Activated CD8-positive, alpha-beta memory T cell treated with anti-CD3 and anti-CD28 coated beads for 48 hours (primary cell): Measurements from ENCODE around the gene UPK1B.
A peak's percentile ranks its signal among the peaks of the same experiment; 100 is the strongest.
"Not testable (repeated sequence)": the region's sequence is repeated elsewhere in the genome, so short reads cannot be mapped to it uniquely, and the experiment has no call there.

Experiments used
- DNase-seq, 3 experiments: peaks; one replicate each; pipeline ENCODE4 v3.0.0-alpha.2; 2020; ENCODE audit warnings: low read depth in 2 of 3, low spot score in 2 of 3

Gene UPK1B

DNA sequence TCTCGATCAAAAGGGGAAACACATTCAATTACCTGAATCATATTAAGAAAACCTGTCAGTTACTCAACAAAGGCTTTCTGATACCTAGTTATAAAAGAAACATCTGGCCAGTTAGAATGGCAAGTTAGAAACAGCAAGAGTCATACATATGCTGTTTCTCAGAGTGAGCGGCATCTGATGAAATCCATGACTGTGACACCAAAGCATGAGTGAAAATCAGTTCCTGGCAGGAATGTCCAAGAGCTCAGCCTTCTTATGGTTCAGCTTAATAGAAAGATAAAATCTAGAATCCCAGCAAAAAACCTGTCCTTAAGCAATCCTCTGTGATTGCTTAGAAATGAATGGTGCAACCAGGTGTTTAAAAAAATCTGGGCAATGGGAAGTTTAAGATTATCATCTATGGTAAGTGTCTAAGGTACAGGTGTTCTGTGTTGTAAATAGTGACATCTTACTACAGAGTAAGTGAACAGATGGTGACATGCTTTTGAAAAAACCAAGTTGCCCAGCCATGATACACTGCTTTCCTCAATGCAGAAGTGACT lies 48.5 kb downstream of the UPK1B start:
- no peak for DNase-seq

DNA sequence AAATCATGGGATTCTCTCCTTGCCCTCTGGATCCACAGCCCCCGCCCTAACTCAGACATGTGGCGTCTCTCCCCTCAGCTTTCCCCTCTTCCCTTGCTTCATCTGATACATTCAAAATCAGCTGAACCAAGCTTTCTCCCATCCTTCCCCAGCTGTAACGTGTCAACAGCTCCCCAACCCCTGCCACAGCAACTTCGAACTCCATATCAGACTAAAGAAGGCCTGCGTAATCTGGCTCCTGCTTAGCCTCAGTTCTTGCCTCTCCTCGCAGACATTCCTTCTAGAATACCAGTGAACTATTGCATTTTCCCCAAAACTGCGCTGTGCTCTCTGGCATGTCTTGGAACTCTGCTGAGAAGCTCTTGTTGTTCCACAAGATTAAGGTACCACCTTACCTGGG lies 49.0 kb downstream of the UPK1B start:
- no peak for DNase-seq

DNA sequence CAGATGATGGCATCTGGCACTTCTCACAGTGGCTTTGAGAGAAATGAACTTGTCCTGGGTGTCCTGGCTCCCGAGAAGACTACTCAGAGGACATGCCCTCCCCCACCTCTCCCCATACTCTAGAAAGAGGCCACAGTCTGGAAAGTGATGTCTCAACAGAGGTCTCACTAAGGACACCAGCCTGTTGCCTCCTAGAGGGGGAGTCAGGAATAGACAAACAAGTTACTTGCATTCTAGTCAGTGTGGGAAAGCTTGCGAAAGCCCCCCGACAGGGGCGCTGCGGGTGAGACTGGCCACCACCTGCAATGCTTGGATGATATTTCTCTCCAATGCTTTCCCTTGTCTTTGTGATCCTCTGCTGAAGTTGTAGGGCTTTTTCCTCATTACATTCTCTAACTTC lies 50.1 kb downstream of the UPK1B start:
- no peak for DNase-seq

DNA sequence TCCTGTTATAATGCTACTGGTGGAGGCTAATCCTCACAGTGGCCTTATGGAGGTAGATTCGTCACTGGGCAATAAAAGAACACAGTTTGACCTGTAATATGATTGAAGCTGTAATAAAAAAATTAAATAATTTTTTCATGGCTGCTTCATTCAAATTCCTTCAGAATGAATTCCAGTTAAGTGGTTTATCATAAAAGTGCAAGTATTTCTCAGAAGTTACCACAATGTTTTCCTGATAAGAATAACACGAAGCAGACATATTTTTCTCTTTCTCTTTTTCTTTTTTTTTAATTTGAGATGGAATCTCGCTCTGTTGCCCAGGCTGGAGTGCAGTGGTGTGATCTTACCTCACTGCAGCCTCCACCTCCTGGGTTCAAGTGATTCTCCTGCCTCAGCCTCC lies 51.7 kb downstream of the UPK1B start:
- DNase-seq, result no peak

DNA sequence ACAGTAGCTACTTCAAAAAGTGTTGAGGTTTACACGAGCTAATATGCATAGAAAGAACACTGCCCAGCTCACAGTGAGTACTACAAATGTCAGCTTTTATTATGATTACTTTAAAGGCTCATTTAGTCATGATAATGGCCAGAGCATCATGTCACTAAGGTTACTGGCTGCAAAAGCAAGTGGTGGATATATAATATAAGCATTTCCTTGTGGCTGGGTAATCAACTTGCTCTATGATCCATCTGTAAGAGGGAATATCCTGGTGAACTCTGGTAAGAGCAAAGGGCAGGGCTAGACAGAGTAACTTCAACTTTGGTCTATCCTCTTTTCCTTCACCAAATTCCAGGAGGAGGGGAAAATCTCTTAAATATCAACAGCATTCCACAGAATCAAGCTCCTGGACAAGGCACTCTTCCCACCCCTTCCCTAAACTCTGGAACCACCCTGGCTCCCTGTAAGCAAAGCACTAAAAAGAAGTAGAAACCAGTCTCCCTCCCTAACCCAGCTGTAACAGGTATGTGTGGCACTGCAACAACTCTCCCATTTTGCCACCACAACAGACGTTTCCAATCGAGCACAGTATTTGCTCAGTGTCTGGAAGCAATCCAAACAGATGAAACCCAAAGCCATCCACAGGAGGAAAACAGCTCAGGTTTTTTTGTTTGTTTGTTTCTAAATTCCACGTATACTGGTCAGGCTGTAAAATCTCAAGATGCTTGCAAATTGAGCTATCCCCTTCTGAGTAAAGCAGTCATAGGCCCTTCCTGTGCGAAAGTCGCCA lies 53.9 kb downstream of the UPK1B start:
- DNase-seq, result no peak

DNA sequence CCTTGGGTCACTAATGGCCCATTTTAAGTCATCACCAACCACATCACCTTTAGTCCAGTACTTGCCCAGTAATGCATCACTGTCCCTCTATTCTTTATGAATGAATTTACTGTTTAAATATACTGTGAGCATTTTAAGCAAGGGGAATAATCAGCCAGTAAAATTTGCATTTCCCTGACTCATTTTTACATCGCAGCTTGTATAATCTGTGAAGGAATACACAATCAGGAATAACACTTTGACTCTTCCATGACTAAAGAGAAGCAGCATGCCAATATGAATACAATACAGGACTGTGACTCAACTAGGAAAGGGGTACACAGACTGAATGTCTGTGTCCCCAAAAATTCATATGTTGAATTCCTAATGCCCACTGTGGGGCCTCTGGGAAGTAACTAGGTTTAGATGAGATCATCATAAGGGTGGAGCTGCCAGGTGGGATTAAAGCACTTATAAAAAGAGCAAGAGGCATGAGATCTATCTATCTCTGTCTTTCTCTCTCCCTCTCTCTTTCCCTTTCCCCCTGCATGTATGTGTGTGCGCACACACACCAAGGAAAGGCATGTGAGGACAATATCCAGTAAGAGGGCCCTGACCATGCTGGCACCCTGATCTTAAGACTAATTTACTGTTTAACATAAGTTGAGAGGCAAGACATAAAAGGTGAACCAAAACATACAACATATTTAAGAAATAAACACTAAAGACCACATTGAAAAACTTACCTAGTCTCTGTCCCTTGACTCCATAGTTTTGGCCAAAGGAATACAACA lies 55.2 kb downstream of the UPK1B start:
- no peak for DNase-seq

DNA sequence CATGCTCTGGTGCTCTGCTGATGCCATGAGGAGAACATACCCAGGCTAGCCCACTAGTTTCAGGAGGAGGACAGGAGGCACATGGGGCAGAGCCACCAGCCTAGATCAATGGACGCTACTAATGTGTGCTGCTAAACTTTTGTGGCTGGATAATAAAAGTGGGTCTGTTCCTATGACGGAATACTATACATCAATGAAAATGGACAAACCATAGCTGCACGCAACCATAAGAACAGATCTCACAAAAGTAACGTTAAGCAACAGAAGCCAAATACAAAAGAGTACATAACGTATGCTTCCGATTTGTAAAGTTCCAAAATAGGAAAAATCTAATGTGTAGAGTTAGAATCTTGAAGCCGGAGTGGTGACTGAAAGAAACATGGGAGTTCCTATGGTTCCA lies 55.8 kb downstream of the UPK1B start:
- DNase-seq, result no peak

DNA sequence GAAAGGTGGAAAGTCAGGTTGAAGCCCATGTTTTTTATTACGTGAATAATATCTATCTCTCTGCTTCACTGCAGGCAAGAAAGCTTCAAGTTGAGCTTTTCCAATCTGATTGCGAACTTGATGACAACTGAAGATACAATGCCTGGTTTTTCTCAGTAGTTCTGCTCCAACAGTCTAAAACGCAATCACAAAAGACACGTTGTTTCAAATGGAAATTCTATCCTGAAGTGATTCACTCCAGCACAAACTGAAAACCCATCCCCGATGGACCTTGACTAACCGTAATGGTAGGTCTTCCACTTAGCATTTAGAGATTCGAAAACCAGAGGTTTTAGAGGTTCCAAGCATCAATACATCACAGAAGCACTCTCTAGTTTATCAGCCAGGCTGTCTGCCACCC lies 56.7 kb downstream of the UPK1B start:
- no peak for DNase-seq

DNA sequence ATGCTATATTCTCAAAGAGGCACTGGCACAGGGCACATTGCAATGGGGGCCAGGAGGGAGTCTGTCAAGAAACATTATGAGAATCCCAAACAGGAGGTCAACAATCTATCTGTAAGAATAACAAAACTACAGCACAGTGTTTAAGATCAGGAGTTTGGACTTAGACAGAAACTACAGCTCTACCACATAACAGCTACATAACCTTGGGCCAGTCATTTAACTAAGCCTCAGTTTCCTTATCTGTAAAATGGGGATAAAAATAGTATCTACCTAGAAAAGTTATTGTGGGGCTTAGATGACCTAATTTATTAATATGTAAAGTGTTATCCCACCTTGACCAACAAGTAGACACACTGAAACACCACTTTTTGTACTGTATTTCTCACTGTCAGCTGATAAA lies 57.3 kb downstream of the UPK1B start:
- DNase-seq, result no peak

DNA sequence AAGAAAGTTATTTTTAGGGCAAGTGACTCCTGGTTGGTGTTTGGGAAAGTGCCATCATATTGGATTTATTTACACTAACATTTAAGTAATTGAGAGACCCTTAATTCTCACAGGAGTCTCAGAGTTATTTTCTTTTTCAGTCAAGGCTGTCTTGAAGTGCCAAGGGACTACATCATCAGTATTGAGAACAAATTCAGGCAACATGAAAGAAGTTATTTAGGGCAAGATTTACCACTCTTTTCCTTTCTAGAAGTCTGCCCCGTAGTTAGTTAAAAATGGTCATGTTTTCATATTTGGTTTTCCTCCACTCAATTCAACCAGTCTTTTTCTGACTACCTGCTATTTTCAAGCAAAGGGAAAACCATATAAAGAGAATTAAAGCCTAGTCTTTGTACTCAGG lies 61.2 kb downstream of the UPK1B start:
- no peak for DNase-seq

DNA sequence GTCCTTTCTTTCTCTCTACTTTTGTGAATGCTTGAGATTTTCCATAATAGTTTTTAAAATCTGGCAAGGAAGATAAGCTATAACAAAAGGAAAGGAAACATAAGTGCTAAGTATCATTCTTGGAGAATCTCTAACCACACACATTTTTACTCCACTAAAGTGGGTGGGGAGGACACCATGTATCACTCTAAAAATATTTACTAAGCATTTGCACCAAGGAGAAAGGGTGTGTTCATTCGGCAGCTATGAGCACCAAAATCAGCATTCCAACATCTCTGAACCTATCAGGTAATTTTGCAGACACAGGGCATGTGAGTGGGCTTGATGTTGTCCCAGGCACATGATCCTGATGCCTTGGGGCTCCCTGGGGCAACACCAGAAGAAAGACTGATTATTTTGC lies 61.8 kb downstream of the UPK1B start:
- no peak for DNase-seq

DNA sequence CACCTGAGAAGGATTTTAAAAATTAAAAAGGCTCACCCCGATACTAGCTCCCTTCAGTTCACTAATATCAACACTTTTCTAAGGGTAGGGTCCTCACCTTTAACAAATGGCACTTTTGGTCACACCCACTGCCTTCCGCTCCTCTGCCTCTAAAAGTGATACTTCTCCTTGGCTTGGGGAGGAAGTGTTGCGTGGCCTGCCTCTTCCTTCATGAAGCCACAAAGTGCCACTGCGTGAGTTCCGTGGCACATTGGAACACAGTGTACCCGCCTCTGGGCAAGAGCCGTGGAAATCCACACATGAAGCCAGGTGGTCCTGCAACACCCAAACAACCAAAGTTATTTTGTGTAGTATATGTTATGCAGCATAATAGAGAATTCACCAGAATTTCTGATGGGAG lies 63.4 kb downstream of the UPK1B start:
- DNase-seq, result no peak

DNA sequence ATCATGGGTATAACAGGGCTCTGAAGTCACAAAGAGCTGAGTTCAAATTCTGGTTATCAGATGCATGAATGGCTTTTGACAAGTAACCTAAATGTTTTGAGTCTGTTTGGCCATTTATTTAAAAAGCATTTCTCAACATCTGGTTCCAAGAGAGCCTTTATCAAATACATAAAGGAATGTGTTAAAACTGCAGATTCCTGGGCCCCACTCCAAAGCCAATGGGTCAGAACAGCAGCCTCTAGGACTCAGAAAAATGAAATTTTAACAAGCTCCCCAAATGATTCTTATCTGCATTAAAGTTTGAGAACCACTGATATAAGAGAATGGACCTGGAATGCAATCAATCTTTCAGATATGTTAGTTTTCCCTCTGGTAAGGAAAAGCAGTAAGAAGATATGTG lies 63.9 kb downstream of the UPK1B start:
- no peak for DNase-seq

DNA sequence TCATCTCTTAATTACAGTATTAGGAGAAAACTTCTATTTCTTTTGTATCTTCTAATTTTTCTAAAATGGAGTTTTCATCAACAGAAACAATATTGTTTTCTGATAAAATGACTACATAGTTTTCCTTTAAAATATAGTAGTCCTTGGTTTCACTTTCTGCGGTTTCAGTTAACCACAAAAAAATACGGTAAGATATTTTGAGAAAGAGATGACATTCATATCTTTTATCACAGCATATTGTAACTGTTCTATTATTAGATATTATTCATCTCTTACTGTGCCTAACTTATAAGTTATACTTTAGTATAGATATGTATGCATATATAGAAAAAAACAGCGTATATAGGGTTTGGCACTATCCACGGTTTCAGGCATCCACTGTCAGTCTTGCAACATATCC lies 65.0 kb downstream of the UPK1B start:
- DNase-seq, result no peak

DNA sequence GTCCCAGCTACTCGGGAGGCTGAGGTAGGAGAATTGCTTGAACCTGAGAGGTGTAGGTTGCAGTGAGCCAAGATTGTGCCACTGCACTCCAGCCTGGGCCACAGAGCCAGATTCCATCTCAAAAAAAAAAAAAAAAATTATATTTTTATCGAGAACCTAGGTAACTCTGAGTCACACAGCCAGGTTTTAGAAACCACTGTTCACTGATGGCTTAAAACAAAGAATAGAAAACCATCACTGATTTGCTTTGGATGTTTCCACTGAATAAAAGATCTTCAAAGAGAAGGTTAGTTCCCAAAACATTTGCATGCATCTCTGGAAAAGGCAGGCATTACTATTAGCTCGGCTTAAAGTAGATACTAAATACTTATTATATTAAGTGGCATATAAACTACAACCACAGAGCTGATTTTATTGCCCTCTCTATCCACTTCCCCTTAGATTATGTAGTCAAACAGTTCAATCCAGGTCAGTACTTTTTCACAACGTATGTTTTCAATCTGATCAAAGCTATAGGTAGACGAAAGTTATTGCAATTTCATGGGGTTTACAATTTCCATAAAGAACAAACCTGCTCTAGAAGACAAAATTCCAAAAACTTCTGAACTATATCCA lies 65.9 kb downstream of the UPK1B start:
- no peak for DNase-seq

DNA sequence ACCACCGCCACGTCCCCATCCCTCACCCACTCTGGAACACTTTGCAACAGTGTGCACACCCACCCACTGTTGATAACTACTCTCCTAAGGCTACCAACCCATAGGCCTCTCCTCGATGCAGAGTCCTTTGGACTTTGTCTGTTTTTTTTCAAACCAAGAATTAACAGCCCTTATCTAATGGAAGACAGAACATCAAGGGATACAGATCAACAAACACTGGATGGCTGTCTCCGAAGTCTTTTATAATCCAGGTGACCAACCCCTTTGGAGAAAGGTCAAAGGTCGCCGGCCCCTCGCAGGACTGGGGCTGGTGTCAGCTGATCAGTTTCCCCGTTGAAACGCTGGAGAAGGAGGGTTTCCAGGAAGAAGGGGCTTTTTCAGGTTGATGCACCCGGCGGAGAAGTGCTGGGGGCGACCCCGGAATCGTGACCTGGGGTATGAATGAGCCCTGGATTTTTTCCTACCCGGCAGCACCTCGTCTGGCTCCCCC lies 66.7 kb downstream of the UPK1B start:
- DNase-seq, result no peak

DNA sequence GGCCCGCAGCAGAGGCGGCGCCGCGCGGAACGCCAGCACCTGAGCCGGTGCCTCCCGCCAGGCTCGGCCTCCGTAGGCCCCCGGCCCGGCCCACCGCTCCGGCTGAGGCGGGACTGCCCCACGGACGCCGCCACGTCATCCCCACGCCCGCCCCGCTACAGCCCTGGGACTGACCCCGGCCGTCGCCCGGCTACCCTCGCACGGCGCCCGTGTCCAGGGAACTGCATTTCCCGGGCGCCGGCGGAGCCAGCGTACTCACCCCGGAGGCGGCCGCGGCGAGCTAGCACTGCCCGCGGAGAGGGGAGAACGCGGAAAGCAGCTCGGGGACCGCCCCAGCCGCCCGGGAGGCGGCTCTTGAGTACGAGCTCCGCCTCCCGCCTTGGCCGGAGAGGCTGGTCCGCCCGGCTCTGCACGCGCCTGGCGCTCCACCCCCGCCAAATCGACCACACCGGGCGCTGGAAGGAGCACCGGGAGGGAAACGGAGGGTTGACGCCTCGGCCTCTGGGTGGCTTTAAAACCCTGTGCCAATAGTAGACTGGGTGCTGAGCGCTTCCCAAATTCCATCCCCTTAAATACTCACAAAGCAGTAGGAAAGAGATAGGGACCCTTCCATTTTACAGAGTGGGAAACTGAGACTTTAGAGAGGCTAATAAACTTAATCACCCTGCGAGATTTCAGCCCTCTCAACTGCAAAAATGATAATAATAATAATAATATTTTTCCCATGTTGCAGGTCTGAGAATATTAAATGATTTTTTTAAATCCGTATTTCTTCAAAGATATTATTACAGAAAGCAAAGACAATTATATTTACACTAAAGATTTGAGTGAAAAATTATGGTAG lies 67.4 kb downstream of the UPK1B start, which contains the start of gene B4GALT4:
B4GALT4 (minus strand) TSS at position 288 of the 844 bp plus-strand sequence. CDS start 10,779 bp downstream, outside the sequence.
- DNase-seq, result peak; percentile 35 to 67 (median 46)

DNA sequence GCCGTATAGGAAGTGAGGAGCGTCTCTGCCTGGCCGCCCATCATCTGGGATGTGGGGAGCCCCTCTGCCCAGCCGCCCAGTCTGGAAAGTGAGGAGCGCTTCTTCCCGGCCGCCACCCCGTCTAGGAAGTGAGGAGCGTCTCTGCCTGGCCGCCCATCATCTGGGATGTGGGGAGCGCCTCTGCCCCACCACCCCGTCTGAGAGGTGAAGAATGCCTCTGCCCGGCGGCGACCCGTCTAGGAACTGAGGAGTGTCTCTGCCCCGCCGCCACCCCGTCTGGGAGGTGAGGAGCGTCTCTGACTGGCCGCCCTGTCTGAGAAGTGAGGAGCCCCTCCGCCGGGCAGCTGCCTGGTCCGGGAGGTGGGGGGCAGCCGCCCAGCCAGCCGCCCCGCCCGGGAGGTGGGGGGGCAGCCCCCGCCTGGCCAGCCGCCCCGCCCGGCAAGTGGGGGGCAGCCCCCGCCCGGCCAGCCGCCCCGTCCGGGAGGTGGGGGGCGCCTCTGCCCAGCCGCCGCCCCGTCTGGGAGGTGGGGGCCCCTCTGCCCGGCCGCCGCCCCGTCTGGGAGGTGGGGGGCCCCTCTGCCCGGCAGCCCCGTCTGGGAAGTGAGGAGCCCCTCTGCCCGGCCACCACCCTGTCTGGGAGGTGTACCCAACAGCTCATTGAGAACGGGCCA lies 69.1 kb downstream of the UPK1B start:
- DNase-seq, result not testable (repeated sequence)

DNA sequence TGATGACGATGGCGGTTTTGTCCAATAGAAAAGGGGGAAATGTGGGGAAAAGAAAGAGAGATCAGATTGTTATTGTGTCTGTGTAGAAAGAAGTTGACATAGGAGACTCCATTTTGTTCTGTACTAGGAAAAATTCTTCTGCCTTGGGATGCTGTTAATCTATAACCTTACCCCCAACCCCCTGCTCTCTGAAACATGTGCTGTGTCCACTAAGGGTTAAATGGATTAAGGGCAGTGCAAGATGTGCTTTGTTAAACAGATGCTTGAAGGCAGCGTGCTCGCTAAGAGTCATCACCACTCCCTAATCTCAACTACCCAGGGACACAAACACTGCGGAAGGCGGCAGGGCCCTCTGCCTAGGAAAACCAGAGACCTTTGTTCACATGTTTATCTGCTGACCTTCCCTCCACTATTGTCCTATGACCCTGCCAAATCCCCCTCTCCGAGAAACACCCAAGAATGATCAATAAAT lies 69.7 kb downstream of the UPK1B start:
- DNase-seq, result not testable (repeated sequence)

DNA sequence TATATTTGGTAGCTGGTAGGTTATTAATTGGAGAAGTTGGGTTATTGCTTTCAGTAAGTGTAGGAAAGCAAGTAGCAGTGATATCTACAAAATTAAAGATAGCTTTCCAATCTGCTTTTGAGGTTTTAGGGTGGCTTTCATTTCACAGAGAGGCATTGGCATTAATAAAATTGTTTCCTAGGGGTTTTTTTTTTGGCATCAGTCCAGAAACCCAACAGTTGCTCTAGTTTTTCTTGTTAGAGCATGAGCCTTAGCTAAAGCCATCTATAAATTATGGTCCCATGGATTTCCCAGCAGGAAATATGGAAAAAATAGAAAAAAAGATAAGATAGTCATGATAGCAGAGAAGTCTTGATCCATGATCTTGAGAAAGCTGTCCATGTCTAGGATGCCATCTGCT lies 70.3 kb downstream of the UPK1B start:
- no peak for DNase-seq
